GM13977 (cell line): ENCODE measurements around the gene PDGFA.

Experiments
- DNase-seq: peaks from one replicate; pipeline ENCODE4 v3.0.0; 2012; ENCODE audit warnings: low spot score
- CTCF ChIP-seq: IDR thresholded peaks from 2 replicates; pipeline ENCODE4 v1.5.1; 2012; ENCODE audit warnings: mild to moderate bottlenecking, control low read depth; ENCODE audit not compliant: insufficient read depth; ENCODE audit errors: extremely low read depth, missing control alignments
- in situ Hi-C: fragments of 300-500 bp; cut with MboI; formaldehyde crosslinking; loops from one replicate; pipeline ENCODE4 v1.12.0; 2022; ENCODE audit warnings: low sequenced_read_pairs, low pct_unique_long_range_greater_than_20kb, mixed read lengths, inconsistent platforms; ENCODE audit not compliant: unreplicated experiment

The PDGFA gene

GRCh38 chr7:472640-472957 lies 47.0 kb downstream of the PDGFA start:
- DNase-seq: no peak
- TF ChIP-seq CTCF: no peak

GRCh38 chr7:471866-472639 lies 47.6 kb downstream of the PDGFA start:
- in situ Hi-C loops: no loop called here
- DNase-seq: no peak
- TF ChIP-seq CTCF: no peak

More at GRCh38 chr7:472640-472957, 47.0 kb downstream of the PDGFA start:
- in situ Hi-C loops: no loop called here

- TF ChIP-seq CTCF: no peak
- DNase-seq: no peak
- in situ Hi-C loops: no loop called here
These were observed 48.3 kb downstream of the PDGFA start for GRCh38 chr7:471191-471865.

GRCh38 chr7:469563-469961 lies 50.1 kb downstream of the PDGFA start:
- in situ Hi-C loops: no loop called here
- TF ChIP-seq CTCF: no peak
- DNase-seq: no peak

GRCh38 chr7:468681-469562 lies 50.7 kb downstream of the PDGFA start:
- TF ChIP-seq CTCF: no peak
- DNase-seq: no peak
- in situ Hi-C loops: no loop called here

- TF ChIP-seq CTCF: no peak
- no peak for DNase-seq
- in situ Hi-C loops: no loop called here
These were observed 51.6 kb downstream of the PDGFA start for GRCh38 chr7:467856-468545.
